Muscle layer of duodenum (tissue), 2 donors: Measurements from ENCODE around the gene ELMO1.

Experiments
- H3K27ac ChIP-seq: one replicate; pipeline ENCODE4 v1.7.0; 2013; ENCODE audit warnings: mild to moderate bottlenecking, low read length
- H3K27me3 ChIP-seq: one replicate; pipeline ENCODE4 v1.7.0; 2013; ENCODE audit warnings: low read depth, mild to moderate bottlenecking, control low read depth, low read length
- H3K36me3 ChIP-seq, 2 donors: one replicate each; pipeline ENCODE4 v1.7.0; 2013; ENCODE audit warnings: low read length in 2 of 2, control low read depth in 1 of 2, mild to moderate bottlenecking in 1 of 2; ENCODE audit not compliant: insufficient read depth in 2 of 2, control insufficient read depth in 1 of 2
- H3K4me1 ChIP-seq, 2 donors: one replicate each; pipeline ENCODE4 v1.7.0; 2013; ENCODE audit warnings: low read length in 2 of 2, mild to moderate bottlenecking in 2 of 2, control low read depth in 1 of 2, moderate library complexity in 1 of 2; ENCODE audit not compliant: insufficient read depth in 2 of 2, control insufficient read depth in 1 of 2
- H3K4me3 ChIP-seq, 2 donors: one replicate each; pipeline ENCODE4 v1.7.0; 2013; ENCODE audit warnings: low read length in 2 of 2, low read depth in 1 of 2, mild to moderate bottlenecking in 1 of 2
- H3K9me3 ChIP-seq, 2 donors: one replicate each; pipeline ENCODE4 v1.7.0; 2013; ENCODE audit warnings: low read length in 2 of 2, control low read depth in 1 of 2, mild to moderate bottlenecking in 1 of 2; ENCODE audit not compliant: control insufficient read depth in 1 of 2
- donor health status: healthy.

The ELMO1 gene

GRCh38 chr7:36994456-36995112 is 454.1 kb downstream of the ELMO1 start:
- Histone ChIP-seq H3K36me3 (no peaks in the 10 kb centered on the region), H3K4me1 (no peaks in the 10 kb centered on the region), H3K27ac (no peak overlapping the region), H3K9me3 (no peaks in the 10 kb centered on the region), H3K27me3 (no peaks in the 10 kb centered on the region), H3K4me3 (no peak overlapping the region)

GRCh38 chr7:36986948-36987724 is 461.5 kb downstream of the ELMO1 start:
- peaks cover 0 to 17% of the 10 kb centered on the region in 2 donors for H3K4me1 ChIP-seq
- H3K36me3 ChIP-seq: no peaks in the 10 kb centered on the region
- no peaks in the 10 kb centered on the region for H3K27me3 ChIP-seq
- no peak overlapping the region for H3K4me3 ChIP-seq
- no peaks in the 10 kb centered on the region for H3K9me3 ChIP-seq
- H3K27ac ChIP-seq: no peak overlapping the region

DNA sequence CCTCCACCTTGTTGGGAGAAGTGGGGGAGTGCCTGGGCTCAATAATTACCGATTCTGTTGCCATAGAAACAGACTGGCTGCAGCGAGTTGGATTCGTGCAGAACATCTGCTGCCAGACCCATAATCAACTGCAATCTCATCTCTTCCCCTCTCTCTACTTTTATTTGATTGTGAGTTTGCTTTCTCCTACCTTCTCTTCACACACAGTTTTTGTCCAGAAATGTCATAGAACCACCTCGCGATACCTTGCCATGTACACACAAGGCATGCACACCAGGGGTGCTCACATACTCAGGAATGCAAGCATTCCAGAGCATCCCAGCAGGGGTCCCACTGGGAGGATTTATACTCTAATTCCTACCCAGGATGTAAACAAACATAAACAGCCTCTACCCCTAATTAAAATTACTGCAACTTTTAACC is 462.1 kb downstream of the ELMO1 start:
- Histone ChIP-seq H3K36me3 (no peaks in the 10 kb centered on the region), H3K4me3 (no peak overlapping the region), H3K27me3 (no peaks in the 10 kb centered on the region), H3K27ac (no peak overlapping the region), H3K9me3 (no peaks in the 10 kb centered on the region), H3K4me1 (peaks cover 0 to 17% of the 10 kb centered on the region in 2 donors)

DNA sequence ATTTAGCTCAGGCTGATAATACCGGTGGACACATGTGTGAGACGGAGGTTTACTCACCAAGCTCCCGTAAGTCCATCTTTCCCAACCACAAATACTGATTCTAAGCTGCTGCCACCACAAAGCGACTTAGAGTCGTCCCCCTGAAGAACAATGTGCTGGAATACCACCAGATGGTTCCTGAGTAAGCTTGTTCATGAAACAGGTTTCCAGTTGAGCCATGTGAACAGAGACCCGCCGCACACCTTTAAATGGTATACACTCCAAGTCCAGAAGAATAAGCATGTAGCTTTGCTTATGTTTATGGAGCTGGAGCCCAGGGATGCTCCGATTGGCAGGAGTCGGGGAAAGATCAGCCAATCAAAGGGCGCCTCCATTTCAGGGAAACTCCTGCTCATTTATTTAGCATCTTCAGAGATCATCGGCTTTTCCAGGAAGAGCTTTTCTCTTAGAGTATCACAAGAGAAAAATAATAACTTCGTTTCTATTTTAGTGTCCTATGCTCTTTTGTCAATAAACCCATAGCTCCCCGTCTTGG is 462.7 kb downstream of the ELMO1 start:
- H3K4me3 ChIP-seq: peak overlapping the region in 1 of 2 donors; percentile 12
- no peaks in the 10 kb centered on the region for H3K27me3 ChIP-seq

GRCh38 chr7:36985316-36985715 is 463.3 kb downstream of the ELMO1 start:
- Histone ChIP-seq H3K27ac (no peak overlapping the region), H3K4me1 (peaks cover 0 to 24% of the 10 kb centered on the region in 2 donors), H3K9me3 (no peaks in the 10 kb centered on the region), H3K4me3 (peak overlapping the region; percentile 12 to 36), H3K36me3 (no peaks in the 10 kb centered on the region), H3K27me3 (no peaks in the 10 kb centered on the region)

More for the DNA sequence above, 462.7 kb downstream of the ELMO1 start:
- peaks cover 0 to 18% of the 10 kb centered on the region in 2 donors for H3K4me1 ChIP-seq
- H3K9me3 ChIP-seq: no peaks in the 10 kb centered on the region
- H3K27ac ChIP-seq: no peak overlapping the region
- H3K36me3 ChIP-seq: no peaks in the 10 kb centered on the region

DNA sequence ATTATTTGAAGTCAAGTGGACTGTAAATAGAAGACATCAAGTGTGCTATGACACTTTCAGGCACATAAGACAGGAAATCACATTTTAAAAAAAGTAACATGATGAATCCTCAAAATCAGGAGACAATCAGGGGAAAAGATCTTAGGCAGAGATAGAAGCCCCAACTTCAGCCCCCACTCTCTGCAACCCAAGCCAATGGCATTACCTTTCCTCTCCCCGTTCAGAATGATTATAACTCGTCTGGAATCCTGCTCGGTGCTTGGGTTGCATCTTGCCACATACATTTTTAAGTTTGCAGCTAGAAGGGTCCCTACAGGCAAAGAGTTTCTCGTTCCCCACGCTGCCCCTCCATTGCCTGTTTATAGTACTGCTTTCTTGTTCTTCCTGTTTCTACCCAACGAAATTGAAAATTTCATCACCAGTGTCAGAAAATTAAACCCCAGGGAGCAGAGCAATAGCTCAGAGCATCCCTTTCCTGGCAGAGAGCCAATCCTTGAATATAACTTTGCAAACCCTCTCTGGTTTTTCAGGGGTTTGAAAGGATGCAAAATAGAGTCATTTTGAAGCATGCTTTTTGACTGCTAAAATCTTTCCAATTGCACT is 463.9 kb downstream of the ELMO1 start:
- no peaks in the 10 kb centered on the region for H3K36me3 ChIP-seq
- H3K27me3 ChIP-seq: no peaks in the 10 kb centered on the region
- peak overlapping the region; percentile 1 to 36 for H3K4me3 ChIP-seq
- H3K9me3 ChIP-seq: no peaks in the 10 kb centered on the region
- no peak overlapping the region for H3K27ac ChIP-seq
- H3K4me1 ChIP-seq: peaks cover 0 to 27% of the 10 kb centered on the region in 2 donors

- H3K9me3 ChIP-seq: no peaks in the 10 kb centered on the region
- H3K4me3 ChIP-seq: no peak overlapping the region
- peaks cover 0 to 35% of the 10 kb centered on the region in 2 donors for H3K4me1 ChIP-seq
- no peaks in the 10 kb centered on the region for H3K27me3 ChIP-seq
- no peaks in the 10 kb centered on the region for H3K36me3 ChIP-seq
- H3K27ac ChIP-seq: no peak overlapping the region
Measured at GRCh38 chr7:36984041-36984521, 464.6 kb downstream of the ELMO1 start.

- Histone ChIP-seq H3K36me3 (no peaks in the 10 kb centered on the region), H3K4me3 (no peak overlapping the region), H3K27me3 (no peaks in the 10 kb centered on the region), H3K27ac (no peak overlapping the region), H3K9me3 (no peaks in the 10 kb centered on the region), H3K4me1 (peaks cover 0 to 35% of the 10 kb centered on the region in 2 donors)
Measured at GRCh38 chr7:36982766-36983165, 465.9 kb downstream of the ELMO1 start.

DNA sequence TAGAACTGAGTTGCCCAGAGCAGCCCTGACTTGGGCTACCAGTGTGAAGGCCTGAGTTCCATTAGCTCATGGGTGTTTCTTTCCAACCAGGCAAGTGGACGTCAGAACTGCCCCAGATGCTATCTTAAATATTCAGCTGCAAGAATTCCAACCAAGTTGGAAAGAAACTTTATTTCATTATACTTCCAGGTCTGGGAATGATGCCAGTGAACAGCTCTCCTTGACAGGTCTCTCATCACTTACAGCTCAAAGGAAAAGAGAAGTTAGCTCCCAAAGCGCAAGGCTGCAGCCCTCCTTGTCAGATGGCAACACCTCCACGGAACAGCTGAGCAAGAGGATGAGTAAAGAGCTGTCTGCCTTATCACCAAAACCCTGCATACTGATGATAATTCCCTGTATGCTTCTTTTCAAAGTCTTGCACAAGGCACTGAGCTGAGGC is 468.8 kb downstream of the ELMO1 start:
- no peak overlapping the region for H3K4me3 ChIP-seq
- no peaks in the 10 kb centered on the region for H3K36me3 ChIP-seq
- no peaks in the 10 kb centered on the region for H3K9me3 ChIP-seq
- H3K4me1 ChIP-seq: peaks cover 0 to 27% of the 10 kb centered on the region in 2 donors
- H3K27me3 ChIP-seq: no peaks in the 10 kb centered on the region
- no peak overlapping the region for H3K27ac ChIP-seq

DNA sequence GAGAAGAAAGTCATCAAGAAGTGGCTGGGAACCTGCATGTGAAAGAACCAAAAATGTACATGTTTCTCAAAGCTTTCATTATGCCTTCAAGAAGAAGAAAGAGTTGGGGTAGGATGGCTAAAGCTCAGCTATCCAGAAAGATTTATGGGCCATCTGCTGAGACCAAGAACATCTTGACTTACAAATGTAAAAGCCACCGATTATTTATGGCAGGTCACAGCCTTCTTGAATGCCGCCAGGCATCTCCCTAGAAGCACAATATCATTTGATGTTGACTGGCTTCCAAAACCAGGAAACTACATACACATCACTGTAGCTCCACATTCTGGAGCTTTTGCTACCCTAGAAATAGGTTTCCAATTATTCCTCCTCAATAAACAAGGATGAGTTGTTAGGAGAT is 470.2 kb downstream of the ELMO1 start:
- H3K27ac ChIP-seq: no peak overlapping the region
- H3K4me3 ChIP-seq: no peak overlapping the region
- no peaks in the 10 kb centered on the region for H3K36me3 ChIP-seq
- no peaks in the 10 kb centered on the region for H3K27me3 ChIP-seq
- H3K9me3 ChIP-seq: no peaks in the 10 kb centered on the region
- peaks cover 0 to 18% of the 10 kb centered on the region in 2 donors for H3K4me1 ChIP-seq

DNA sequence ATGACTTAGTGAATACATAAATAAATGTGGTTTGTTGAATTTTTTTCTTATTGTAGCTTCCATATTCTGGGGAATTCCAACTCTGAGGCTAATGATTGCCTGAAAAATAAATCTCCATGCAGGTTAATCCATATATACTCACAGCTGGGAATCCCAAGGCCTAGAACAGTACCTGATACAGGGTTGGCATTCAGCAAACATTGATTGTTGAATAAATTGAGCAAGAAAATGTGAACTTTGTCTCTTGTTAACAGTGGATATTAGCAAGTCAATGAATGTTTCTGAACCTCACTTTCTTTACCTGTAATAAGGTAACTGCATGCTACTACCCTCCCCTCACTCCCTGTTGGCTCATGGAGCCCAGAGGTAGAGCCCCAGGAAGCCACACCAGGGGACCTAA is 470.8 kb downstream of the ELMO1 start:
- Histone ChIP-seq H3K4me1 (peaks cover 0 to 18% of the 10 kb centered on the region in 2 donors), H3K27me3 (no peaks in the 10 kb centered on the region), H3K4me3 (no peak overlapping the region), H3K27ac (no peak overlapping the region), H3K36me3 (no peaks in the 10 kb centered on the region), H3K9me3 (no peaks in the 10 kb centered on the region)
